GM21528 (cell line): ENCODE measurements around the gene PCCA.

Experiments used
- ATAC-seq: cut with Tn5 transposase; IDR thresholded peaks from one replicate; pipeline ENCODE4 v1.9.1; 2021; ENCODE audit warnings: mild to moderate bottlenecking, moderate library complexity; ENCODE audit not compliant: unreplicated experiment, low FRiP score

PCCA gene

DNA sequence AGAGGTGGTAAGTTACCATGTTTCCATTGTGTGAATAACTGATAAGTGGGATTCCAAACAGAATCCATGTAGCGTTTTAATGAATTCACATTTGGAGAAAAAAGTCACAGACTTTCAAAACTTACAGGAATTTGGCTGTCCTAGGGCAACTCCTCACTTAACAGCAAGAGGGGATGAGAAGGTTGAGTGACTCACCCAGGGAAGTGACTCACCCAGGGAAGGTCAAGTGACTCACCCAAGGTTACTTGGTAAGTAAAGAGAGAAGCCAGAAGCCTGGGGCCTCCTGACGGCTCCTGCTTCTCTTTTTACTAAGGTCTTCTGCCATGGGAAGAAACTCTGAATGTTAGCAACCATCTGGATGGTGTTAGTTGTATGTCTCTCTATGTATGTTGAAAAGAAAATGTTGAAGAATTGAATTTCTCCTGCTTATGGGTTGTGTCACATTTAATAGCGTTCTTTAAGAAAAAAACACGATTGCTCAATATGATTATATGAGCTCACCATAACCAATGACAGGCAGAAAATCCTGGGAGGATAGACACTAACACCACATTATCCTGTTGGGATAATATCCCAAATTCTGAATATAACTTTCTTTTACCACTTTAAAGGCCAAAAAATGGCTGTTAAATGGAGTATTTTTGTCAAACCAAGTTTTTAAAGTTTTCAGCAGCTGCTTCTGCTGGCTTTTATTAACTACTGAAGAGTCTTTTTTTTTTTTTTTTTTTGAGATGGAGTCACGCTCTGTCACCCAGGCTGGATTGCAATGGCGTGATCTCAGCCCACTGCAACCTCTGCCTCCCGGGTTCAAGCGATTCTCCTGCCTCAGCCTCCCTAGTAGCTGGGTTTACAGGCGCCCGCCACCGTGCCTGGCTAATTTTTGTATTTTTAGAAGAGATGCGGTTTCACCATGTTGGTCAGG lies 304.1 kb downstream of the PCCA start:
- no peak for ATAC-seq

DNA sequence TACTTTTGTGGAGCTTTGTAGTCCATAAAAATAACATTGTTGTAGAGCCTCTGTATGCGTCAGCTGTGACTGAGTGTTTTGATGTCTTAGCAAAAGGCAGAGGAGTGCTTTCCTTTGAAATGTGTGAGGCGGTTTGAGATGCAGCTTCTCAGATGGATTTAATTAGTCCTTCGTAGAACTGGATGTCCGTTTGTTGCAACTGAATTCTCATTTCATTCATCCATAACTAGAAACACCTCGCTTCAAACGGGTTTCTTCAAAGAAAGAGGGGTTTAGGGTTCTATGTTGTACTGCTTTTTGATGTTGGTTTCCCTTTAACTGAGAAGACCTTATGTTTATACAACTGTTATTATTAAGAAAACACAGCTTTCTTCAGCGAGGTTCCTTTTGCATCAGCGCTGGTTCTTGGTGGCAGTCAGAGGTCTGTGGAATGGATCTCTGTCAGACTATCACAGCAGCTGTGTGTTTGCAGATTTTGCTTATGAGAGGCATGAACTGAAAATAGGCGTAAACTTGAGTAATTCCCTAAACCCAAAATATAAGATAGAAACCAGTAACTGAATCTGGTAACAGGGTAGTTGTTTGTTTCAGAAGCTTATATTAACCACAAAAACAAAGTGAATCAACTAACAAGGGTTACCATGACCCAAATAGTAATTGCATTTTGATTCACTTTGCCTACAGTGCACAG lies 305.3 kb downstream of the PCCA start:
- peak; percentile 95 for ATAC-seq

DNA sequence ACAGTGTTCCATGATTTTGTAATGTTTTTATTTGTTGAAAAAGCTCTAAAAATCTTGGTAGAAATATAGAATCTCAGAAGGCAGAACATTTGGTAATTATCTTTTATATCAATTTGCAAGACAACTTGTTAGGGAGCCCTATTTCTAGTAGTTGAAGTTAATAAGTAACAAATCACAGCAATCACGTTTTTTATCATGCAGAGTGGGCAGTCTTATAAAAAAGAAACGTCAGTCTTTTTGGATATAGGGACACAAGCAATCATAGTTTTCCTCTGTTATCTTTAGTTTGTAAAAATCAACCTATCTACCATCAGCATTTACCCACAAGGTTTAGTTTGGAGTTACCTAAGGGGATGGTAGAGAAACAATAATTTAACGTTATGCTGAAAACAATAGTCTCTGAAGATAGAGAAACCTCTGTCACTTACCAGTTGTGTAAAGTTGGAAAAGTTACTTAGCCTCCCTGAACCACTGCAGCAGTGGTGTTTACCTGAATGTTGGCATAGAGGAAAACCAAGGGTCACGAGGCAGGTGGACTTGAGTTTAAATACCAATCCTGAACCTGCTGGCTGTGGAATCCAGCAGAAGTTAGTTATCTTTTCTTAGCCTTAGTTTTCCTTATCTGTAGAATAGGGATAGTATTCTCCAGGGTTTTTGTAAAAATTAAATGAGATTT lies 306.9 kb downstream of the PCCA start:
- ATAC-seq, result no peak

DNA sequence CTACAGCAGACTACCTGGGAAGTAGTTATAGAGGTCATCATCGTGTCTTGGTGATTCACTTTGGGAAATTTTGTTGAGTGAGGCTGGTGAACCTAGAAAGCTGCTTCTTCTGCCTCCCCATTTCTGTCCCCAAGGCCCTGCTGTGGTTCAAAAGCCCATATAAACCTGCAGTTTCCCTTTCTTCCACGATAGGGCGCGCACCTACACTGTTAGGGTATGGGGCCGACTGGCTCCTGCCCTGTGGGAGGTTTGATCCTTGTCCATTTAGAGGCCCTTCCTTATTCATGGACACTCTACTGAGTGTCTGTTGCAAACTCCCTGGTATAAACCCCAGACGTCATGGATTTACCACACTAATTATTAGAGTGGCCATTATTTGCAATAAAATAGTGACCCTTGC lies 307.9 kb downstream of the PCCA start:
- ATAC-seq, result no peak

DNA sequence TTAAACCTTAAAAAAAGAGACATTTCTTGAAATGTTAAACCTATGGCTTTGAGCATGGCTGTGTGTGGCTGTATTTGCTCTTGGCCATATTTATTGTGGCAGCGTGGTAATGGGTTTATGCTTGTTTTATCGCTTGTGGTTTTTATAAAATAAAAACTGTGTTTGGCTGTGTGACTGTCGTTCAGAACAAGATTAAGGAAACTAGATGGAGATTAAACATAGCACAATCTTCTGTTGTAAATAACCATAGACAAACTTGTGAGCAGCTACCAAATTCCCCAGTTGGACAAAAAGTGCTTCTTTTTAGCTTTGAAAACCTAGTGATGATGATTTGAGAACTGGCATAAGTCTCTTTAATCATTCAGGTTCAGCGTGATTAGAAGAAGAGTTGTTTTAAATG lies 308.7 kb downstream of the PCCA start:
- ATAC-seq, result no peak

DNA sequence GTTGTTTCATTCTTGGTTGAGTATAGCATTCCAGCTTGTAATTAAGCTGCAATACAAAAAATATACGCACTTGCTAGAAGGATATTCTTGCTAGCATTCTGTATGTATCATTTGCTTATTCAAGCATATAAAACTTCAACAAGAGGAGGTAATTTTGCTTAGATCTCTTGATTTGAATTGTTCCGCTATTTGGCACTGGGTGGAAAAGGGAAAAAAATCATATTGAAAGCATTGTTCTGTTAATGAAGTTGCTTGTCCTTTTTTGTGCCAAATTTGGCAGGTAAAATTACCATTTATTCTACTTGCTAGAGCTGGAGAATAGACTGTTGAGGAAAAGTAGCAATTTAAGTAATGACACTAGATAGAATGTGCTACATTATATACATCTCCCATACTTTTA lies 309.5 kb downstream of the PCCA start:
- no peak for ATAC-seq

DNA sequence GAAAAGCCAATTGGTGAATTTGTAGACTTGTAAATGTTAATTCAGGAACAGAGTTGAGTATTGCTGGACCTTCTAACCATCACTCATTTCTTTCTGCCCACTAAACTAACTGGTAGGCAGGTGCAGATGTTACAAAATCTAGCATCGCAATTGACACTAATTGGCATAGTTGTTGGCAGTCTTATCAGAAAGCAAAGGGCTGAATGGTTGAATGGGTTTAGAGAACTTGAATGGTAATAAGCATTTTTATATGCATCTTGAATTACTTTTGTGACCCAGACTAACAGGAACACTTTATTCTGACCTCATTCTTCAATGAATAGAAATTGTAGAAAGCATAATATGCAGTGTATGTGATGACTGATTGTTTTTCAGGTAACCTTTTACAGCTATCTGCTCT lies 310.6 kb downstream of the PCCA start:
- no peak for ATAC-seq

DNA sequence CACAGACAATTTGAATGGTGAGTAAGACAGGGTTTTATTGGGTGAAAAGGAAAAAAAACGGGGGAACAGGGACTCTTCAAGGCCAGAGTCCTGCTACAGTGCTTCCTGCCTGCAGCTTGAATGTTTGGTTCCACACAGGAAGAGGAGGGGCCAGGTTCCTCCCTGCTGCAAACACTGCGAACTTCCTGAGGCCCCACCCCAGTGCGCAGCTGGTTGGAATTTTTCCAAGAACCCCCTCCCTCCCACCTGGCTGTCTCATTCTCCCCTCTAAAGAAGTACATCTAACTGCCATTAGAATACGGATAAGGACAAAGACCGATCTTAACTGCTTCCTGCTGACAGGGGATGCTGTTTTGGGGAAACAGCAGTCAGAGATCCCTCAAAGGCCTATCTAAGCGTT lies 314.8 kb downstream of the PCCA start:
- no peak for ATAC-seq

DNA sequence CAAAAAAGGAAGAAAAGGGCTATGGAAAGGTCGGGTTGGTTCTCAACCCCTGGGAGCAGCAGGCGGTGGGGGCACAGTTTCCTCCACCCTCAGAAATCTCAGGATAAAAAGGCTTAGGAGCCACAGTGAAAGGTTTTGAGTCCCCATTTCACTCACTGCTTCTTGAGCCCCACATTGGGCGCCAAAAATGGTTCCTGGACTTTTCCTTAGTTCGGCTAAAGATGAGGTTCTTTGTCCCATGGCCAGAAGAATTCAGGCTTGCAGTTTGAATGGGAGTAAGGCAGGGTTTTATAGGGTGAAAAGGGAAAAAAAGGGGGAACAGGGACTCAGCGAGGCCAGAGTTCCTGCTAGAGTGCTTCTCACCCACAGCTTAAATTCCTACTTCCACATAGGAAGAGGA lies 320.2 kb downstream of the PCCA start:
- no peak for ATAC-seq

DNA sequence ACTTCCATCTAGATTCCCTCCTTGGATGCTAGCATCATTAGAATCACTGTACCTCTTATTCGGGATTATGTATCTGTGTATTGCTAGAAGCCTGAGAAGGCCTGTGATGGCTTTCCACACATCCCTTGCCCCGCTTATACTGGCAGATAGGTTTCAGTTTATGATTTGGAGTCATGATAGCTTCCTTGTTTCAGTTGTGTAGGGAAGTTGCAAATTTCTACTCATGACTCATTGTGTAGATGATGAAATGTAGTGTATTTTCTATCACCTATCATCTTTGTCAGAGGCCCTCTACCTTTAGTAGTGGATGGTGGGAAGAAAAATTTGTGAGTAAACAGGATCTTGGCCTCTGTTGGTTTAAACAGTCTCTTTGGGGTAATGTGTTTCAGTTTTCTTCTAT lies 334.5 kb downstream of the PCCA start:
- ATAC-seq, result no peak

DNA sequence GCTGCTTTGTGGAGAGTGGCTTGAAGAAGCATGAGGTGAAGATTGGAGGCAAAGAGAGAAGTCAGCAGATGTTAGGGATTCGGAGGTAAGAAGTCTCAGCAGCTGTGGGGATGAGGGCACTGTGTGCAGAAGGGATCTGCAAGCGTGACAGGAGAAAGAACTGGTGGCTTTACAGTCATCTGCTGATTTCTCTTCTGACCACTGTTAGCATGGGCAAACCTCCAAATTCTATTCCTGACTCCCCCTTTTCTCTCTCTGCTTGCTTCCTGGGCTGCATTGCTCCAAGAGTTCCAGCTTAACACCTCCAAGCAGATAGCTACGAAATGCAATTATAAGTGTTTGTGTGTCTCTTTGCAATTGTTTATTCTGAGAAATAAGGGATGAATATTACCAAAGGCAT lies 340.1 kb downstream of the PCCA start:
- ATAC-seq, result no peak

DNA sequence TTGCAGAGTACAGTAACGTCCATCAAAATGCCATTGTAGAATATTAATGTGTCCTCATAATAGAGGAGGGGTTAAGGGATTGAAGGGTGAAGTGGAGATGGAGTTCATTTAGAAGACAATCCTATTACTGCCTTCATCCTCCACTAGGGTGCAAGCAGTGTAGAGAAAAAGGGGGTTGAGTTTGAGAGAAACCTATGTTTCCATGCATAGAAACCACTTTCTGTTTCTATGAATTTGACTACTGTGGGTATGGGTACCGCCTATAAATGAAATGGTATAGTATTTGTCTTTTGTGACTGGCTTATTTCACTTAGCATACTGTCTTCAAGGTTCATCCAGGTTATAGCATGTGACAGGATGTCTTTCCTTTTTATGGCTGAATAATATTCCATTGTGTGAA lies 343.7 kb downstream of the PCCA start:
- no peak for ATAC-seq

DNA sequence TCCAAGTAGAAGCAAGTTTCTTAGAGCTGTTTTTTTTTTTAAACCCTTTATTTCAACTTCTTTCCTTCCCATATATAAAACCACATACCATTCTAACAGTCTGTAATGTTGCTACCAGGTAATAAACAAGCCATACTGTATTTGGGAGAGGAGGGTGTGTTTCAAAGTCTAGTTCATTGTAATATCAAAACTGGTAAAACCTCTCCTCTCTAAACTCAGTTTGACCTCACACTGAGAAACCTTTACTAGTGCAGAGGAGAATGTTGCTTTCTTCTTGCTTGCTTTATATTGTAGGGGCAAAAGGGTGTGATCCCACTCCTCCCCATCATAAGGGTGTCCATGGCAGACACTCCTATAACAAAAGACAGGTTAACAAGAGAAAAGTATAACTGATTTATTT lies 344.6 kb downstream of the PCCA start:
- no peak for ATAC-seq

DNA sequence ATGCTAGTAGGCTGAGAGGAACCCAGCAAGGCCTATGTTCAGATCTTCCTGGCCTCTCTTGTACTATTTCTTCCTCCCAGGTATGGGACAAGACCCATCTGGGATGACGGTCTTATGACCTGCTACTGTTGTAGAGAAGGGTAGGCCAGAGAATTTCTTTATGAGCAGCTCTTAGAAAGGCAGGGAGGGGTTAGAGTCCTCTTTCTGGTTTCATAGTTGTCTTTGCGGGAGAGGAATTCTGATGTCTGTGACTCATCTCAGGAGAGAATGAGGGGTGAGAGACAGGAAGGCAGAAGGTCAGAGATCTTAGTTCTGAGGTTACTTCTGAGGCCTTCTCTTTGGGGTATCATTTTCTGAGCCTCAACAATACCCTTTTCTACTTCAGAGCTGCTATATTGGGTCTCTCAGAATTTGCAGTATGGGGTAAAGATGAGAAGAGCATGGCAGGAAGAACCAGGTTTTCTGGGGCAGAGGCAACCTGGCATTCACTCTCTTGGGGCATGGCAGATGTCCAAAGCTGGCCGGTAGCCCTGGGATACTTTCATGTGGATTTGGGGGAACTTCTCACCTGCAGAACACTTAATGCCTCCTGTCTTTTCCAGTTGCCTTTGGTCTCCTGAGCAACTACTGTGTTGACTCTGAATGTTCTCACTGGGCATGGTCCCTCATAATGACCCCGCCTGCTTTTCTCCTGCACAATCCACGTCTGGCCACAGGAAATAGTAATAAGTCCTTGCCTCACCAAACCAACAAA lies 345.3 kb downstream of the PCCA start:
- peak; percentile 87 for ATAC-seq

DNA sequence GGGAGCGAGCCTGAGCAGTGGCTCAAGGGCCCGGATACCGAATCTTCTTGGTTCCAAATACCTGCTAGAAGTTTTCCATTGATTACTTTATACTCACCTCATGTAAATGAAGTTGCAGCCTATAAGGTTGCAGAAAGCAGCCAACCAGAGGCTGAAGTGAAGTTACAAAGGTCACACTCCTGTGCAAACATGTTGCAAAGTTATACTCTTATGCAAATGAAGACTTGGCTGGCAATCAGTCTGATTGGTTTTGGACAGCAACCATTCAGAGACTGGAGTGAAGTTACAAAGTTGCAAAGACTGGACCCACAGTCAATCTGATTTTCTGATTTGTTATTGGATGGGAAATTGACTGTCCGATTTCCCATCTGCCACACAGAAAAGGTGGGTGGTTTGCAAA lies 347.2 kb downstream of the PCCA start:
- ATAC-seq, result no peak

DNA sequence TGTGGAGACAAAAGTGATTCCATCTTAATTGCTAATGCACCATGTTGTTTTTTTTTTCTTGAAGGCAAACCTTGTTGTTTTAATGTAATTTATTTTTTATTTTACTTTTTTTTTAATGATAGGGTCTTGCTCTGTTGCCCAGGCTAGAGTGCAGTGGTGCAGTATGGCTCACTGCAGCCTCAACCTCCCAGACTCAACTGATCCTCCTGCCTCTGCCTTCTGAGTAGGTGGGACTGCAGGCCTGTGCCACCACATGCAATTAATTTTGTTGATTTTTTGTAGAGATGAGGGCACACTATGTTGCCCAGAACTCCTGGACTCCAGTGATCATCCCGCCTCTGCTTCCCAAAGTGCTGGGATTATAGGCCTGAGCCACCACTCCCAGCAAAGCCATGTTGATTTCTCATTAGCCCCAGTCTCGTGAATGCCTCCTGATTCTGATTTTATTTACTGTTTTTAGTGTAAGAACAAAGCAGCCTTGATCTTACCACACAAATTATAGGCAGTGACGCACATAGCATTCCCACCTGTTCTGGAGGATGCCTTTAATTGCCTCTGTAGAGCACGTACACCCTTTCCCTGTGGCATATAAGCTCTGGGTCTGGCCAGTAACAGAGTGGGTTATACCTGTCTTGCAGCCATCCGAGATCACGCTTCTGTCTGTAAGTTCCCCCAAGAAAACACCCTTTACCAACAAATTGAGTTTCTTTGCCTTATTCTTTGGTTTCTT lies 349.3 kb downstream of the PCCA start:
- no peak for ATAC-seq

DNA sequence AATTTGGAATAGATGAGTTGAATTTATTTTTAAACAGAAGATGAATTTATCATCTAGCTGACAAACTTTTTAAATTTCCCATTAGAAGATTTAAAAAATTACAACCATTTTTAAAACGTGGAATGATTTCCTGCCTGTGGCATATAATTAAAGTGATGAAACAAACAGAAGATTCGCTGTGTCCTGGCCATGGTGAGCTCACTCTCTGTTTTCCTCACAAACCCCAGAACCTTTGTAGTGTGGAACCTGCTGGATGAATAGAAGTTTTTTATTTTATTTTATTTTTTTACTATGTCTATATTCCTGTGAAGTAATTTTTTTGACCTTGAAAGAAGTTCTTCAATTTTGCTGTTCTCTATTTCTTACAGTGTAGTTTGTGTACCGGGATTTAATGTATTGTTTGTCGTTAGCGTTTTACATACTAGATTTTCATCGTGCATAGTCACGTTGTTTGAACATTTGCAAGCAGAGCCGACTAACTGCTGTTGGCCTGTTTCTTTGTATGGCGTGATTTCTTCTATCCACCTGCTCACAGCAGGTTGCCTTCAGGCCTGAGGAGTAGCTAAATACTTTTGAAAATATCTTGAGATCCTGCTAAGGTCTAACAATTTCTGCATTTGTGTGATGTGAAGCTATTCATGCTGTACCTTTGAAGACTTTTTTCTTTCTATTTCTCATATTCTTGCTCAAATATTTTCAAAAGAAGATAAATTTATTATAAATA lies 350.5 kb downstream of the PCCA start:
- no peak for ATAC-seq

DNA sequence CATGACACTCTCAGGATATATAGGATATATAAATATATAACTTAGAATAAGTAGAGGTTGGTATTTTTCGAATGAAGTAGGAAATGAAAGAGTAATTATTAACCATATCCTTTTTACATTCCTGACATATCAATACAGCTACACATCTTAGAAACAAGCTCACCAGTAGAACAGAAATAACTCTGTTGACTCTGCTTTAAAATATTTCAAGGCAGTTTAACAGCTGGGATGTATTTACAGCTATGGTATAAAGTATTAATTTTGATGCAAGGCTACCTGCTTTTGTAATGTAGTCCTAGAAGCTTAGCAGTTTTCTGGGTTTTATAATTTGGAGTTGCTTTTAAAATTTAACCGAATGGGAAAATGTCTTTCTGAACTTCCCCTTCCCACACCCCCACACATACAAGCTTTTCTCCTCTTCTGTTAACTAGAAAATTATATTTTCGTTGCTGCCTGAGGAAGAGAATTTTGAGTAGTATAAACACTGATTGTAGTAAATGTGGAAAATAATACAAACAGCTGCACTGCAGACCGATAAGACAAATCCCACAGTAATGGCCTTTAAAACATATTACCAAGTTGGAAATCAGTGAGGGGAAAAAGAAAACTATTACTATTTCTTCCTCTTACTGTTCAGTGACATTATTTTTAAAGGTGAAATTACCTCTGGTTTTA lies 352.0 kb downstream of the PCCA start:
- ATAC-seq, result no peak
